Embryonic facial prominence (tissue), 1 donor: ENCODE measurements around the gene EFCAB10.
A peak's percentile ranks its signal among the peaks of the same experiment; 100 is the strongest.
"Not testable (repeated sequence)": the region's sequence is repeated elsewhere in the genome, so short reads cannot be mapped to it uniquely, and the experiment has no call there.

ENCODE experiments used
- DNase-seq: peaks from one replicate; pipeline ENCODE4 v3.0.0-alpha.2; 2016; ENCODE audit errors: extremely low spot score

EFCAB10 gene

GRCh38 chr7:105531792-105532671 lies 49.3 kb downstream of the EFCAB10 start, which contains the start of gene RINT1:
Gene RINT1 (plus strand): TSS chr7:105532201. CDS start chr7:105532316, 115 bp downstream.
- peak; percentile 86 for DNase-seq

DNA sequence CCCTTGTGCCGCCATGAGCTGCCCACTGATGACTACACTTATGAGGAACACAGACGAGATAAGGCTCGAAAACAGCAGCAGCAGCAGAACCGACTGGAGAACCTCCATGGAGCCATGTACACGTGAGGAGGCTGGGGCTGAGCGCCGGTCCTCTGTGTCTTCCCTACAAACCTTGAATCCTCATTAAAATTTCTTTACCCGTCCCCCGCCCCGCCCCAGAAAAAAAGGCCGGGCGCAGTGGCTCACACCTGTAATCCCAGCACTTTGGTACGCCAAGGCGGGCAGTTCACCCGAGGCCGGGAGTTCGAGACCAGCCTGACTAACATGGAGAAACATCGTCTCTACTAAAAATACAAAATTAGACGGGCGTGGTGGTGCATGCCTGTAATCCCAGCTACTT lies 50.7 kb downstream of the EFCAB10 start:
- DNase-seq: no peak

- no peak for DNase-seq
Observed at GRCh38 chr7:105530126-105530525, 51.2 kb downstream of the EFCAB10 start.

DNA sequence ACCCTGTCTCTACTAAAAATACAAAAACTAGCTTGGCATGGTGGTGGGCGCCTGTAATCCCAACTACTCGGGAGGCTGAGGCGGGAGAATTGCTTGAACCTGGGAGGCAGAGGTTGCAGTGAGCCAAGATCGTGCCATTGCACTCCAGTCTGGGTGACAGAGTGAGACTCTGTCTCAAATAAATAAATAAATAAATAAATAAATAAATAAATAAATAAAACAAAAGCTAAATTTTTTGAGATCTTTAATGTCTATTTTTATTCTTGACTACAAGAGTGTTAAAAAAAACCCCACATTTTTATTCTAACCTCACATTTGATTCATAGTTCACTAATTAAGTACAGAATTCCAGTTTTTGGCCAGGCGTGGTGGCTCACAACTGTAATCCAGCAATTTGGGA lies 53.6 kb downstream of the EFCAB10 start:
- DNase-seq: not testable (repeated sequence)

GRCh38 chr7:105524840-105525239 lies 56.5 kb downstream of the EFCAB10 start:
- no peak for DNase-seq

- not testable (repeated sequence) for DNase-seq
Observed at GRCh38 chr7:105524423-105524822, 56.9 kb downstream of the EFCAB10 start.

- DNase-seq: peak; percentile 57
Observed at GRCh38 chr7:105521717-105522463, 59.4 kb downstream of the EFCAB10 start, which contains the start of gene PUS7. Gene PUS7 (minus strand): TSS chr7:105522271. CDS start chr7:105508512, 13,759 bp downstream.

DNA sequence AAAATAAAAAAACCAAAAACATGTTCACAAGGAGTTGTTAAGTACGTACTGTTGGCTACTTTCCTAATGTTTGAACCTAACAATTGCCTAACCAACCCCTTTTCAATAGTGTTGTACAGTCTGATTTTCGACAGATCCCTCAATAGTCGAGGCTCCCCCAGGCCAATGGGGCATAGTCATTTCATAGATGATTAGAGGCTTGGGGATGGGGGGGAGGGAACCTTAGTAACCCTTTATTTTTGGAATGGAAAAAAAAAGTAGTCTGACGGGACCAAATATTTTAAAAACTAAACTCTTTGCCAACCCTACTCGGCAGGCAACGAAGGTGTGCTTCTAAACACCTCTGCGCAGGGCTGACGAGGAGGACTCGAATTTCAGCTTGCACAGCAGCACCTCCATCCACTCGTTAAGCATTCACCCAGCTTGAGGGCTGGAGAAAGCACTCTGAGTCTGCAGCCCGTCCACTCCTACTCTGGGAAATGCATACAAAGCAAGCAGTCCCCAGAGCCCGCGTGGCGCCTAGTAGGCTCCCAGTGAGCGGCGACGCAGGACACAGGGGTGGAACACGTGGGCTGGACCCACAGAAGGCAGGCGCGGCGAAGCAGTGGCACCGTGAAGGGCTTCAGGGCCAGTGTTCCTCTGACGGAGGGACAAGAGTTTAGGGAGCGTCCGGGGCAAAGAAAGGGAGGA lies 60.1 kb downstream of the EFCAB10 start:
- no peak for DNase-seq

DNA sequence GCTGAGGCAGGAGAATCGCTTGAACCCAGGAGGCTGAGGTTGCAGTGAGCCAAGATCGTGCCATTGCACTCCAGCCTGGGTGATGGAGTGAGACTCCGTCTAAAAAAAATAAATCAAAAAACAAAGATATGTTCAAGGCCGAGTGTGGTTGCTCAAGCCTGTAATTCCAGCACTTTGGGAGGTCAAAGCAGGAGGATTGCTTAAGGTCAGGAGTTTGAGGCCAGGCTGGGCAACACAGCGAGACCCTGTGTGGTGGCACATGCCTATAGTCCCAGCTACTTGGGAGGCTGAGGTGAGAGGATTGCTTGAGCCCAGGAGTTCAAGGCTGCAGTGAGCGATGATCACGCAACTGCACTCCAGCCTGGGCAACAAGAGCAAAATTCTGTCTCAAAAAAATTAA lies 60.7 kb downstream of the EFCAB10 start:
- DNase-seq: not testable (repeated sequence)

GRCh38 chr7:105519353-105519752 lies 61.9 kb downstream of the EFCAB10 start:
- no peak for DNase-seq

GRCh38 chr7:105515610-105516009 lies 65.7 kb downstream of the EFCAB10 start:
- not testable (repeated sequence) for DNase-seq
